Measurements from ENCODE around the gene IGF1R. TPM values are rescaled to one million over a fixed set of nuclear protein-coding genes. Genes with fewer than 3 reads are reported as not detected.

IGF1R gene
- total and polyA plus RNA-seq, 2 of the 13 experiments (the other 11 are each of a cell fraction or from before 2014, with no cell fraction given), result 15.9 to 18.4 TPM

DNA sequence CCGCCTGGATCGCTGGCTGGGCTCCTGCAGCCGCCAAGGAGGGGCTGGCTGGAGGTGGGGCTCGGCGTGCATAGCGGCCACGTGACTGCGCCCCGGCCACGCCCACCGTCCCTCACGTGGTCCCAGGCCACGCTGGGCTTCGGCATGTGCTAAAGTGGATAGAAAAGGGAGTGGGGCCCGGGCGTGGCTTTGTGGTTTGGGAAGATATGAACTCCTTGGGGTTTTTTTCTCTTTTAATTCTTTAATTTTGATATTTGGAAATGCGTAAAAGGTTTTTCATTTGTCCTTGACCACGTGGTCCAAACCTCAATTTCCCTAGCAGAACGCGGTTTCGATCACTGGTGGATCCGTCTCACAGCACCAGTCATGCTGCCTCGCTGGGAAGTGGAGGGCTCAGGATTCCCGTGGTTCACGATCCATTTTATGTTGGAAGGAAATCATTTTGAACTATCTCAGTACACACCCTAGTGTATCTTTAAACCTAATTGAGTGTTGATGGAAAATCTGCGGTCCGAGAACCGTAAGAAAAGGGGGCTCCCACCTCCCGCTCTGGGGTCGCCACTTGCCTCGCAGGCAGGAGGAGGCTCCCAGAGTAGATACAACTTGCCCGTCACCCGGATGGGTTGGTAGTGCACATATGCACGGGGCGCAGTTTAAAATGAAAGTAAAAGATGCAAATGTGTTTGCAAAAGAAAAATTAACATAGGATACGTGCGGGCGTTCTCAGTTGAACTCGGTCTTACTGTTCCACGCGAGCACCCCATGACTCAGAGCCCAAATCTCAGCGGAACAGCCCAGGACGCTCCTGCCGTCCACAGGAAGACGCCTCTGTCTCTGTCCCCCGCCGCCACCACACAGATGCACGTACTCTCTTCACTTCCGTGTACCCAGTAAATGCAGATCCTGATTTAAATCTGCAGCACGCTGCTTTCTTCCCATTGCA, 217.3 kb downstream of the IGF1R start (continued):
- TF ChIP-seq, protein P1, sequence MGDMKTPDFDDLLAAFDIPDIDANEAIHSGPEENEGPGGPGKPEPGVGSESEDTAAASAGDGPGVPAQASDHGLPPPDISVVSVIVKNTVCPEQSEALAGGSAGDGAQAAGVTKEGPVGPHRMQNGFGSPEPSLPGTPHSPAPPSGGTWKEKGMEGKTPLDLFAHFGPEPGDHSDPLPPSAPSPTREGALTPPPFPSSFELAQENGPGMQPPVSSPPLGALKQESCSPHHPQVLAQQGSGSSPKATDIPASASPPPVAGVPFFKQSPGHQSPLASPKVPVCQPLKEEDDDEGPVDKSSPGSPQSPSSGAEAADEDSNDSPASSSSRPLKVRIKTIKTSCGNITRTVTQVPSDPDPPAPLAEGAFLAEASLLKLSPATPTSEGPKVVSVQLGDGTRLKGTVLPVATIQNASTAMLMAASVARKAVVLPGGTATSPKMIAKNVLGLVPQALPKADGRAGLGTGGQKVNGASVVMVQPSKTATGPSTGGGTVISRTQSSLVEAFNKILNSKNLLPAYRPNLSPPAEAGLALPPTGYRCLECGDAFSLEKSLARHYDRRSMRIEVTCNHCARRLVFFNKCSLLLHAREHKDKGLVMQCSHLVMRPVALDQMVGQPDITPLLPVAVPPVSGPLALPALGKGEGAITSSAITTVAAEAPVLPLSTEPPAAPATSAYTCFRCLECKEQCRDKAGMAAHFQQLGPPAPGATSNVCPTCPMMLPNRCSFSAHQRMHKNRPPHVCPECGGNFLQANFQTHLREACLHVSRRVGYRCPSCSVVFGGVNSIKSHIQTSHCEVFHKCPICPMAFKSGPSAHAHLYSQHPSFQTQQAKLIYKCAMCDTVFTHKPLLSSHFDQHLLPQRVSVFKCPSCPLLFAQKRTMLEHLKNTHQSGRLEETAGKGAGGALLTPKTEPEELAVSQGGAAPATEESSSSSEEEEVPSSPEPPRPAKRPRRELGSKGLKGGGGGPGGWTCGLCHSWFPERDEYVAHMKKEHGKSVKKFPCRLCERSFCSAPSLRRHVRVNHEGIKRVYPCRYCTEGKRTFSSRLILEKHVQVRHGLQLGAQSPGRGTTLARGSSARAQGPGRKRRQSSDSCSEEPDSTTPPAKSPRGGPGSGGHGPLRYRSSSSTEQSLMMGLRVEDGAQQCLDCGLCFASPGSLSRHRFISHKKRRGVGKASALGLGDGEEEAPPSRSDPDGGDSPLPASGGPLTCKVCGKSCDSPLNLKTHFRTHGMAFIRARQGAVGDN (CRISPR knock-in tag; IDR thresholded peaks at IDR 0.05), result peak; percentile 85
- TF ChIP-seq ZNF556 (CRISPR knock-in tag; IDR thresholded peaks at IDR 0.05; ENCODE audit: borderline replicate concordance) (no peak), ZNF670 (CRISPR knock-in tag; IDR thresholded peaks at IDR 0.05; ENCODE audit: borderline replicate concordance) (no peak), MYC (CRISPR knock-in tag; IDR thresholded peaks at IDR 0.05; ENCODE audit: borderline replicate concordance) (peak; percentile 82), ZSCAN22 (CRISPR knock-in tag; IDR thresholded peaks at IDR 0.05) (no peak), TRIM24 (CRISPR knock-in tag; IDR thresholded peaks at IDR 0.05) (no peak), RAD51 (IDR thresholded peaks at IDR 0.05; ENCODE audit: borderline replicate concordance) (peak; percentile 87), SIN3B (IDR thresholded peaks at IDR 0.05; ENCODE audit: low read length) (no peak), HMGA1 (CRISPR knock-in tag; conservative IDR thresholded peaks at IDR 0.05) (no peak), NONO (IDR thresholded peaks at IDR 0.05) (no peak), NONO (CRISPR knock-in tag; conservative IDR thresholded peaks at IDR 0.05) (no peak), FOXO1 (CRISPR knock-in tag; IDR thresholded peaks at IDR 0.05) (no peak), SP1 (IDR thresholded peaks at IDR 0.05) (no peak), SP1 (CRISPR knock-in tag; IDR thresholded peaks at IDR 0.05) (peak; percentile 84), MEF2D (CRISPR knock-in tag; IDR thresholded peaks at IDR 0.05) (no peak), ARNTL (CRISPR knock-in tag; IDR thresholded peaks at IDR 0.05) (peak; percentile 79)
- TF ChIP-seq, protein P2, sequence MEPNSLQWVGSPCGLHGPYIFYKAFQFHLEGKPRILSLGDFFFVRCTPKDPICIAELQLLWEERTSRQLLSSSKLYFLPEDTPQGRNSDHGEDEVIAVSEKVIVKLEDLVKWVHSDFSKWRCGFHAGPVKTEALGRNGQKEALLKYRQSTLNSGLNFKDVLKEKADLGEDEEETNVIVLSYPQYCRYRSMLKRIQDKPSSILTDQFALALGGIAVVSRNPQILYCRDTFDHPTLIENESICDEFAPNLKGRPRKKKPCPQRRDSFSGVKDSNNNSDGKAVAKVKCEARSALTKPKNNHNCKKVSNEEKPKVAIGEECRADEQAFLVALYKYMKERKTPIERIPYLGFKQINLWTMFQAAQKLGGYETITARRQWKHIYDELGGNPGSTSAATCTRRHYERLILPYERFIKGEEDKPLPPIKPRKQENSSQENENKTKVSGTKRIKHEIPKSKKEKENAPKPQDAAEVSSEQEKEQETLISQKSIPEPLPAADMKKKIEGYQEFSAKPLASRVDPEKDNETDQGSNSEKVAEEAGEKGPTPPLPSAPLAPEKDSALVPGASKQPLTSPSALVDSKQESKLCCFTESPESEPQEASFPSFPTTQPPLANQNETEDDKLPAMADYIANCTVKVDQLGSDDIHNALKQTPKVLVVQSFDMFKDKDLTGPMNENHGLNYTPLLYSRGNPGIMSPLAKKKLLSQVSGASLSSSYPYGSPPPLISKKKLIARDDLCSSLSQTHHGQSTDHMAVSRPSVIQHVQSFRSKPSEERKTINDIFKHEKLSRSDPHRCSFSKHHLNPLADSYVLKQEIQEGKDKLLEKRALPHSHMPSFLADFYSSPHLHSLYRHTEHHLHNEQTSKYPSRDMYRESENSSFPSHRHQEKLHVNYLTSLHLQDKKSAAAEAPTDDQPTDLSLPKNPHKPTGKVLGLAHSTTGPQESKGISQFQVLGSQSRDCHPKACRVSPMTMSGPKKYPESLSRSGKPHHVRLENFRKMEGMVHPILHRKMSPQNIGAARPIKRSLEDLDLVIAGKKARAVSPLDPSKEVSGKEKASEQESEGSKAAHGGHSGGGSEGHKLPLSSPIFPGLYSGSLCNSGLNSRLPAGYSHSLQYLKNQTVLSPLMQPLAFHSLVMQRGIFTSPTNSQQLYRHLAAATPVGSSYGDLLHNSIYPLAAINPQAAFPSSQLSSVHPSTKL (CRISPR knock-in tag; IDR thresholded peaks at IDR 0.05), result 0 out of 2 replicates have a peak, but pooled peaks have one; percentile 7
- TF ChIP-seq, protein P3, sequence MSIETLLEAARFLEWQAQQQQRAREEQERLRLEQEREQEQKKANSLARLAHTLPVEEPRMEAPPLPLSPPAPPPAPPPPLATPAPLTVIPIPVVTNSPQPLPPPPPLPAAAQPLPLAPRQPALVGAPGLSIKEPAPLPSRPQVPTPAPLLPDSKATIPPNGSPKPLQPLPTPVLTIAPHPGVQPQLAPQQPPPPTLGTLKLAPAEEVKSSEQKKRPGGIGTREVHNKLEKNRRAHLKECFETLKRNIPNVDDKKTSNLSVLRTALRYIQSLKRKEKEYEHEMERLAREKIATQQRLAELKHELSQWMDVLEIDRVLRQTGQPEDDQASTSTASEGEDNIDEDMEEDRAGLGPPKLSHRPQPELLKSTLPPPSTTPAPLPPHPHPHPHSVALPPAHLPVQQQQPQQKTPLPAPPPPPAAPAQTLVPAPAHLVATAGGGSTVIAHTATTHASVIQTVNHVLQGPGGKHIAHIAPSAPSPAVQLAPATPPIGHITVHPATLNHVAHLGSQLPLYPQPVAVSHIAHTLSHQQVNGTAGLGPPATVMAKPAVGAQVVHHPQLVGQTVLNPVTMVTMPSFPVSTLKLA (IDR thresholded peaks at IDR 0.05), result peak; percentile 86
- TF ChIP-seq, protein P4, sequence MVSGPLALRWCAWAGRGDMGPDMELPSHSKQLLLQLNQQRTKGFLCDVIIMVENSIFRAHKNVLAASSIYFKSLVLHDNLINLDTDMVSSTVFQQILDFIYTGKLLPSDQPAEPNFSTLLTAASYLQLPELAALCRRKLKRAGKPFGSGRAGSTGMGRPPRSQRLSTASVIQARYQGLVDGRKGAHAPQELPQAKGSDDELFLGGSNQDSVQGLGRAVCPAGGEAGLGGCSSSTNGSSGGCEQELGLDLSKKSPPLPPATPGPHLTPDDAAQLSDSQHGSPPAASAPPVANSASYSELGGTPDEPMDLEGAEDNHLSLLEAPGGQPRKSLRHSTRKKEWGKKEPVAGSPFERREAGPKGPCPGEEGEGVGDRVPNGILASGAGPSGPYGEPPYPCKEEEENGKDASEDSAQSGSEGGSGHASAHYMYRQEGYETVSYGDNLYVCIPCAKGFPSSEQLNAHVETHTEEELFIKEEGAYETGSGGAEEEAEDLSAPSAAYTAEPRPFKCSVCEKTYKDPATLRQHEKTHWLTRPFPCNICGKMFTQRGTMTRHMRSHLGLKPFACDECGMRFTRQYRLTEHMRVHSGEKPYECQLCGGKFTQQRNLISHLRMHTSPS (CRISPR knock-in tag; IDR thresholded peaks at IDR 0.05; ENCODE audit: low read depth), result no peak
